ENCODE measurements around the gene HMGCS2. TPM values are rescaled to one million over a fixed set of nuclear protein-coding genes. Genes with fewer than 3 reads are reported as not detected.
A peak's percentile ranks its signal among the peaks of the same experiment; 100 is the strongest.
"Not testable (repeated sequence)": the region's sequence is repeated elsewhere in the genome, so short reads cannot be mapped to it uniquely, and the experiment has no call there.

The HMGCS2 gene
- total and polyA plus RNA-seq, 2 donors (not counting 1 experiment from before 2014, with no cell fraction given): not detected

DNA sequence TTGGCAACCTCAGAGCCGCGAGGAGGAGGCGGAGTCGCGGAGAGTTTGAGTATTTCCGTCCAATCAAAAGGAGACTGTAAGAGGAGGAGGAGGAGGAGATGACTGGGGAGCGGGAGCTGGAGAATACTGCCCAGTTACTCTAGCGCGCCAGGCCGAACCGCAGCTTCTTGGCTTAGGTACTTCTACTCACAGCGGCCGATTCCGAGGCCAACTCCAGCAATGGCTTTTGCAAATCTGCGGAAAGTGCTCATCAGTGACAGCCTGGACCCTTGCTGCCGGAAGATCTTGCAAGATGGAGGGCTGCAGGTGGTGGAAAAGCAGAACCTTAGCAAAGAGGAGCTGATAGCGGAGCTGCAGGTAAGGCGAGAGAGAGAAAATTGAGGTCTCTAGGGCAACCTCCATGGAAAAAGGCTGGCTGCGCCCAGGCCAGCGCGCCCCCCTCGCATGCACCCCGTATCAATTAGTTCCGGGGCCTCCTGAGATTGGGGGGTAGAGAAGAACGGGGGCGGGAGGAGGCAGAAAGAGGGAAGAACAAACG is 56.8 kb downstream of the HMGCS2 start, which contains the start of gene PHGDH:
Gene PHGDH, plus strand, starts transcription at position 131 of the 538 bp plus-strand sequence. Its CDS starts 89 bp downstream, at position 220.
- no peaks in the 10 kb centered on the region for H3K36me3 ChIP-seq (replicated peaks in 1 of 2; ENCODE audit: control extremely low read depth in 1 of 2, control insufficient read depth in 1 of 2, extremely low read depth in 1 of 2, insufficient read depth in 2 of 2, low read length in 1 of 2)
- H3K4me1 Mint-ChIP-seq: peaks cover 18% of the 10 kb centered on the region
- no peaks in the 10 kb centered on the region for H3K9me3 Mint-ChIP-seq (ENCODE audit: insufficient read depth)
- peak; percentile 33 for DNase-seq
- peak; percentile 70 for ATAC-seq (ENCODE audit: low read depth)
- H3K27ac Mint-ChIP-seq: no peak within 1 kb of the TSS
- no peak within 1 kb of the TSS for H3K27ac ChIP-seq (ENCODE audit: low read length in 2 of 2)
- WGBS (ENCODE audit: insufficient coverage): under 1% methylated on average over 27 of the region's 27 CpGs
- H4K20me1 ChIP-seq (ENCODE audit: control insufficient read depth, insufficient read depth, low read length, poor library complexity, severe bottlenecking): no peaks in the 10 kb centered on the region
- TF ChIP-seq CTCF (IDR thresholded peaks at IDR 0.05): no peak
- no peak for TF ChIP-seq EZH2 (IDR thresholded peaks at IDR 0.05; ENCODE audit: borderline replicate concordance, insufficient read depth, low read depth, low read length, poor library complexity, severe bottlenecking)
- H3K4me2 ChIP-seq (replicated peaks; ENCODE audit: low read depth, low read length, poor library complexity, severe bottlenecking): peak within 1 kb of the TSS; percentile 70
- peaks cover 29% of the 10 kb centered on the region for H3K27me3 Mint-ChIP-seq
- no peaks in the 10 kb centered on the region for H3K9me3 ChIP-seq (ENCODE audit: control extremely low read depth in 1 of 3, control insufficient read depth in 2 of 3, insufficient read depth in 1 of 3, low read length in 2 of 3)
- POLR2A ChIA-PET: no interaction called here
- H2AFZ ChIP-seq (ENCODE audit: insufficient read depth, low read depth, low read length, poor library complexity, severe bottlenecking): peak within 1 kb of the TSS; percentile 80
- H3K9ac ChIP-seq (ENCODE audit: low read length): peak within 1 kb of the TSS; percentile 65
- no peaks in the 10 kb centered on the region for H3K79me2 ChIP-seq (ENCODE audit: control insufficient read depth, insufficient read depth, low read length)
- H3K4me3 ChIP-seq (ENCODE audit: control extremely low read depth in 1 of 5, extremely low read depth in 1 of 5, insufficient read depth in 1 of 5, low read depth in 2 of 5, low read length in 4 of 5): peak within 1 kb of the TSS; percentile 43 to 69 (median 61)
- peaks cover 0 to 14% (median 7%) of the 10 kb centered on the region in 4 experiments for H3K27me3 ChIP-seq (replicated peaks in 1 of 4; ENCODE audit: control extremely low read depth in 1 of 4, control insufficient read depth in 3 of 4, insufficient read depth in 4 of 4, low read length in 3 of 4)
- CTCF ChIA-PET: no interaction called here
- H3K4me1 ChIP-seq (ENCODE audit: control insufficient read depth in 2 of 2, insufficient read depth in 2 of 2, low read length in 2 of 2): peaks cover 11 to 12% of the 10 kb centered on the region in 2 donors
- H3K4me3 Mint-ChIP-seq: peak within 1 kb of the TSS; percentile 95
- intact Hi-C loops (cut with micrococcal nuclease): no loop called here

DNA sequence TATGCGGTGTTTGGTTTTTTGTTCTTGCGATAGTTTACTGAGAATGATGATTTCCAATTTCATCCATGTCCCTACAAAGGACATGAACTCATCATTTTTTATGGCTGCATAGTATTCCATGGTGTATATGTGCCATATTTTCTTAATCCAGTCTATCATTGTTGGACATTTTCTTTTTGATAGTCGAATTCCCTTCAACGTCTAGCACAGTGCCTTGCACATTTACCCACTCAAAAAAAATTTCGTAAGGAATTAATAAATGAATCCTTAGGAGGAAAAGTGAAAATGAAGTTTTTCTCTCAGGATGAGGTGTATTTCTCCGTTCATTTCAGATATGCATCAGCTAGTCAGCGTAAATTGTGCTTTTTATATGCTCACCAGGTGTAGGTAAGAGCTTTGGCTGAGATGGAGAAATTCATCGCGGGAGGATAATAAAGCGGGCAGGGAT is 57.3 kb downstream of the HMGCS2 start:
- intact Hi-C loops (cut with micrococcal nuclease); DNase-seq; H3K9me3 Mint-ChIP-seq (ENCODE audit: insufficient read depth); H3K27ac ChIP-seq (ENCODE audit: low read length in 2 of 2); CTCF ChIA-PET; H3K27ac Mint-ChIP-seq; POLR2A ChIA-PET; H4K20me1 ChIP-seq (ENCODE audit: control insufficient read depth, insufficient read depth, low read length, poor library complexity, severe bottlenecking); H3K36me3 ChIP-seq (replicated peaks in 1 of 2; ENCODE audit: control extremely low read depth in 1 of 2, control insufficient read depth in 1 of 2, extremely low read depth in 1 of 2, insufficient read depth in 2 of 2, low read length in 1 of 2); H3K79me2 ChIP-seq (ENCODE audit: control insufficient read depth, insufficient read depth, low read length); H3K9me3 ChIP-seq (ENCODE audit: control extremely low read depth in 1 of 3, control insufficient read depth in 2 of 3, insufficient read depth in 1 of 3, low read length in 2 of 3); ATAC-seq (ENCODE audit: low read depth): not testable (repeated sequence)
- 4% methylated on average over 5 of the region's 10 CpGs for WGBS (ENCODE audit: insufficient coverage)
- Histone ChIP-seq H3K4me2 (replicated peaks; ENCODE audit: low read depth, low read length, poor library complexity, severe bottlenecking) (peak overlapping the region; percentile 70), H3K4me1 (ENCODE audit: control insufficient read depth in 2 of 2, insufficient read depth in 2 of 2, low read length in 2 of 2) (peaks cover 11 to 12% of the 10 kb centered on the region in 2 donors), H2AFZ (ENCODE audit: insufficient read depth, low read depth, low read length, poor library complexity, severe bottlenecking) (peak overlapping the region; percentile 80), H3K4me3 (ENCODE audit: control extremely low read depth in 1 of 5, extremely low read depth in 1 of 5, insufficient read depth in 1 of 5, low read depth in 2 of 5, low read length in 4 of 5) (peak overlapping the region in 4 of 5 experiments; percentile 43 to 63 (median 60)), H3K27me3 (replicated peaks in 1 of 4; ENCODE audit: control extremely low read depth in 1 of 4, control insufficient read depth in 3 of 4, insufficient read depth in 4 of 4, low read length in 3 of 4) (peaks cover 0 to 14% (median 7%) of the 10 kb centered on the region in 4 experiments), H3K9ac (ENCODE audit: low read length) (peak overlapping the region; percentile 65)
- peak overlapping the region; percentile 95 for H3K4me3 Mint-ChIP-seq
- H3K4me1 Mint-ChIP-seq: peaks cover 18% of the 10 kb centered on the region
- peaks cover 29% of the 10 kb centered on the region for H3K27me3 Mint-ChIP-seq

DNA sequence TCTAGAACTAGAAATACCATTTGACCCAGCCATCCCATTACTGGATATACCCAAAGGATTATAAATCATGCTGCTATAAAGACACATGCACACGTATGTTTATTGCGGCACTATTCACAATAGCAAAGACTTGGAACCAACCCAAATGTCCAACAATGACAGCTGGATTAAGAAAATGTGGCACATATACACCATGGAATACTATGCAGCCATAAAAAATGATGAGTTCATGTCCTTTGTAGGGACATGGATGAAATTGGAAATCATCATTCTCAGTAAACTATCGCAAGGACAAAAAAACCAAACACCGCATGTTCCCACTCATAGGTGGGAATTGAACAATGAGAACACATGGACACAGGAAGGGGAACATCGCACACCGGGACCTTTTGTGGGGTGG is 62.1 kb downstream of the HMGCS2 start:
- intact Hi-C loops (cut with micrococcal nuclease): not testable (repeated sequence)
- peaks cover 25% of the 10 kb centered on the region for H3K27me3 Mint-ChIP-seq

More for the DNA sequence above, 62.1 kb downstream of the HMGCS2 start:
- H3K4me2 ChIP-seq (replicated peaks; ENCODE audit: low read depth, low read length, poor library complexity, severe bottlenecking); H2AFZ ChIP-seq (ENCODE audit: insufficient read depth, low read depth, low read length, poor library complexity, severe bottlenecking); H3K27ac Mint-ChIP-seq; DNase-seq; H3K4me3 Mint-ChIP-seq; H3K27ac ChIP-seq (ENCODE audit: low read length in 2 of 2); CTCF ChIA-PET; H3K79me2 ChIP-seq (ENCODE audit: control insufficient read depth, insufficient read depth, low read length); H3K4me1 Mint-ChIP-seq; H3K4me1 ChIP-seq (ENCODE audit: control insufficient read depth in 2 of 2, insufficient read depth in 2 of 2, low read length in 2 of 2); H3K9me3 Mint-ChIP-seq (ENCODE audit: insufficient read depth); H3K36me3 ChIP-seq (replicated peaks in 1 of 2; ENCODE audit: control extremely low read depth in 1 of 2, control insufficient read depth in 1 of 2, extremely low read depth in 1 of 2, insufficient read depth in 2 of 2, low read length in 1 of 2); H3K9me3 ChIP-seq (ENCODE audit: control extremely low read depth in 1 of 3, control insufficient read depth in 2 of 3, insufficient read depth in 1 of 3, low read length in 2 of 3); H4K20me1 ChIP-seq (ENCODE audit: control insufficient read depth, insufficient read depth, low read length, poor library complexity, severe bottlenecking); H3K4me3 ChIP-seq (ENCODE audit: control extremely low read depth in 1 of 5, extremely low read depth in 1 of 5, insufficient read depth in 1 of 5, low read depth in 2 of 5, low read length in 4 of 5); POLR2A ChIA-PET; ATAC-seq (ENCODE audit: low read depth); H3K9ac ChIP-seq (ENCODE audit: low read length): not testable (repeated sequence)
- H3K27me3 ChIP-seq (replicated peaks in 1 of 4; ENCODE audit: control extremely low read depth in 1 of 4, control insufficient read depth in 3 of 4, insufficient read depth in 4 of 4, low read length in 3 of 4): peaks cover 0 to 14% (median 8%) of the 10 kb centered on the region in 4 experiments
- 100% methylated on average over 2 of the region's 6 CpGs for whole genome bisulfite sequencing (ENCODE audit: insufficient coverage)
